ENCODE data around the gene KLC1.

- TF ChIP-seq CTCF (IDR thresholded peaks at IDR 0.05) (no peak), POLR2A (IDR thresholded peaks at IDR 0.05) (no peak)
Measured at GRCh38 chr14:103680491-103681231, 51.6 kb downstream of the KLC1 start.
